ENCODE measurements around the gene BMERB1.
"Not testable (repeated sequence)": the region's sequence is repeated elsewhere in the genome, so short reads cannot be mapped to it uniquely, and the experiment has no call there.

Gene BMERB1

GRCh38 chr16:15523092-15523541 is 88.7 kb downstream of the BMERB1 start:
- no peak for DNase-seq (ENCODE audit: low read depth in 2 of 2)

DNA sequence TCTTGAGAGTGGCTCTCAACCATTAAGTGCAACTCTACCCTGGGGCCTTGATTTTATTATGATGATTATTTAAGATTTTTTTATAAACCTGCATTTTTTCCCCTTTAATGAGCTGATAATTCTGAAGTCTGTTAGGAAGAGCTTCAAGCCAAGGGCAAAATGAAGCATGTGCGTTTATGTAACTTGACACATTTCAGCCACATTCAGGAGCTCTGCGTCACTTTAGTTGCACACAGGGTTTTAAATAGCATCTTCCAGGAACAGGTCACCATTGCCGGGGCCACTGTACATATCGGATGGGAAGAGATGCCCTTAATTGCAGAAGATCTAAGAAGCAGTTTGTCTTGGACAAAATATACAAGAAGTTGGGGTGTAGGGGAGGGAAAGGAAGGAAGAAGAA is 89.6 kb downstream of the BMERB1 start:
- DNase-seq (ENCODE audit: low read depth in 2 of 2) = no peak

DNA sequence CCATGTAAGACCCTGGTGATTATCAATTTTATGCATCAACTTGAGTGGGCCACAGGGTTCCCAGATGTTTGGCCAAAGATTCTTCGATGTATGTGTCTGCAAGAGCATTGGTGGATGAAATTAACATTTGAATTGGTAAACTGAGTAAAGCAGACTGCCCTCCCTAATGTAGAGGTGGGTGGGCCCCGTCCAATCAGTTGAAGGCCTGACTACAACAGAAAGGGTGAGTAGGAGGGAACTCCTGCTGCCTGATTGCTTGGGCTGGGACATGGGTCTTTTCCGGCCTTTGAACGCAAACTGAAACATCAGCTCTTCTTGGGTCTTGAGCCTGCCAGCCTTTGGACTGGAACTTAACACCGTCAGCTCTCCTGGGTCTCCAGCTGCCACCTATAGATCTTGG is 90.6 kb downstream of the BMERB1 start:
- no peak for DNase-seq (ENCODE audit: low read depth in 2 of 2)

- no peak for DNase-seq (ENCODE audit: low read depth in 2 of 2)
Observed at GRCh38 chr16:15526097-15526496, 91.7 kb downstream of the BMERB1 start.

- DNase-seq (ENCODE audit: low read depth in 2 of 2) = no peak
Observed at GRCh38 chr16:15526731-15527130, 92.3 kb downstream of the BMERB1 start.

GRCh38 chr16:15529673-15530072 is 95.3 kb downstream of the BMERB1 start:
- DNase-seq (ENCODE audit: low read depth in 2 of 2) = no peak

DNA sequence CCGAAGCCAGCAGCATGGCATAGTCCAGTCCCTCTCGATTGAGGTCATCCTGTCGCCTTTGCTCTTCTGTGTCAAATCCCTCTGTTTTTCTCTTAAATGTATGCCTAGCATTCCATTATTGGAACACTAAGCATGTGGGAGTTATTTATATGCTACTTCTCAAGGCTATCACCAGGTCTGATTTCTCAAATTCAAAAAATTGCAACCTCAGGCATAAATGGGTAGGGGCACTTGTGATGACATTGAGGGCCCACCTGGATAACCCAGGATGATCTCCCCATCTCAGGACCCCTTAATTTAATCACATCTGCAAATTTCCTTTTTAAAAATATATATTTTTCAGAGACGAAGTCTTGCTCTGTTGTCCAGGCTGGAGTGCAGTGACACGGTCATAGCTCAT is 95.7 kb downstream of the BMERB1 start:
- no peak for DNase-seq (ENCODE audit: low read depth in 2 of 2)

DNA sequence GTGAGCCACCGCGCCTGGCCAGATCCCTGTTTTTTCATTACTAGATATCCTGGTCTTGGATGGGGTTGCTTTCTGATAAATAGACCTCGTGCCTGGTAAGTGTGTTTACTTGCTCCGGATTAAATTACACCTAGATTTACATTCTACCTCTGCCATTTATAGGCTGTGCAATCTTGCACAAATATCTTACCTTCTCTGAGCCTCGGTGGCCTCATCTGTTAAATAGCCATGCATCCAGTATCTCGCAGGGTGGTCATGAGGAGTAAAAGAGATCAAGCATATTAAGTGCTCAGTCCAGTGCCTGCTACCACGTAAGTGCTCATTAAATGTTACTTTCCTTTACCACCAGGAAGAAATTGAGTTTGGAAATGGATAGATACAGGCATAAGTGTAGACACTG is 98.4 kb downstream of the BMERB1 start:
- no peak for DNase-seq (ENCODE audit: low read depth in 2 of 2)

- DNase-seq (ENCODE audit: low read depth in 2 of 2) = no peak
Observed at GRCh38 chr16:15533386-15533785, 99.0 kb downstream of the BMERB1 start.

DNA sequence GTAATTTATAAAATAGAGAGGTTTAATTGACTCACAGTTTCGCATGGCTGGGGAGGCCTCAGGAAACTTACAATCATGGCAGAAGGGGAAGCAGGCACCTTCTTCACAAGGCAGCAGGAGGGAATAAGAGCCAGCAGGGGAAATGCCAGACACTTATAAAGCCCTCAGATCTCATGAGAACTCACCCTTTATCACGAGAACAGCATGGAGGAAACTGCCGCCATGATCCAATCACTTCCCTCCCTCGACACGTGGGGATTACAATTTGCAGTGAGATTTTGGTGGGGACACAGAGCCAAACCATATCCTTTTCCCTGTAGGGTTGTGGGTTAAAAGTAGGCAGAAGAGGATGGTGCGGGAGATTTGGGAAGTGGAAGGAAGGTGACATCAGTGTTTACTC is 101.4 kb downstream of the BMERB1 start:
- DNase-seq (ENCODE audit: low read depth in 2 of 2) = no peak

DNA sequence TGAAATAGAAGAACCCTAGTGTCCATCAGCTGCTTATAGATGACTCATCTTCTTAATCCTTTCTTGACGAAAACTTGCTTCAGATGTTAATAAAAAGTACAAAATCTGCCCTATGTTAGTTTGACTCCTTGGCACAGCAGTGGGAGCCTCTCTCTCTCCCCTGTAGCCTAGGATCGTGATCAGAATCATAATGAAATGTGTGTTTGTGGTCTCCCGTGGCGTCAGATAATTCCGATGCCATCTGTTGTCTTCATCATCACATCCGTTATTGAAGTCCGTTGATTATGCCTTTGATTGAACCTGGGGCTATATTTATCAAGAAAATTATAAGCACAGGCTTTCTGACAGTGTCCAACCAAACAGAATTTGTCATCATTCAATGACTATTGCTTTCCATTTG is 102.5 kb downstream of the BMERB1 start:
- DNase-seq (ENCODE audit: low read depth in 2 of 2) = no peak

GRCh38 chr16:15538507-15538906 is 104.1 kb downstream of the BMERB1 start:
- no peak for DNase-seq (ENCODE audit: low read depth in 2 of 2)

DNA sequence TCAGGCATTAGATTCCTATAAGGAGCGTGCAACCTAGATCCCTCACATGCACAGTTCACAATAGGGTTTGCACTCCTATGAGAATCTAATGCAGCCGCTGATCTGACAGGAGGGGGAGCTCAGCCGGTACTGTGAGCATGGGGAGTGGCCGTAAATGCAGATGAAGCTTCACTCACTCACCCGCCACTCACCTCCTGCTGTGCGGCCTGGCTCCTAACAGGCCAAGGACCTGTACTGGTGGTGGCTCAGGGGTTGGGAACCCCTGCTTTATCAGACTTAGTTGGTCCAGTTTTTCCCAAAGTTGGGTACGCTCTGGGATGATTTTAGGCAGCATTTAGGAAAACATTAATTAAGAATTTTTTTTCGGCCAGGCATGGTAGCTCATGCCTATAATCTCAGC is 104.8 kb downstream of the BMERB1 start:
- no peak for DNase-seq (ENCODE audit: low read depth in 2 of 2)

GRCh38 chr16:15542261-15542660 is 107.9 kb downstream of the BMERB1 start:
- DNase-seq (ENCODE audit: low read depth in 2 of 2) = no peak

DNA sequence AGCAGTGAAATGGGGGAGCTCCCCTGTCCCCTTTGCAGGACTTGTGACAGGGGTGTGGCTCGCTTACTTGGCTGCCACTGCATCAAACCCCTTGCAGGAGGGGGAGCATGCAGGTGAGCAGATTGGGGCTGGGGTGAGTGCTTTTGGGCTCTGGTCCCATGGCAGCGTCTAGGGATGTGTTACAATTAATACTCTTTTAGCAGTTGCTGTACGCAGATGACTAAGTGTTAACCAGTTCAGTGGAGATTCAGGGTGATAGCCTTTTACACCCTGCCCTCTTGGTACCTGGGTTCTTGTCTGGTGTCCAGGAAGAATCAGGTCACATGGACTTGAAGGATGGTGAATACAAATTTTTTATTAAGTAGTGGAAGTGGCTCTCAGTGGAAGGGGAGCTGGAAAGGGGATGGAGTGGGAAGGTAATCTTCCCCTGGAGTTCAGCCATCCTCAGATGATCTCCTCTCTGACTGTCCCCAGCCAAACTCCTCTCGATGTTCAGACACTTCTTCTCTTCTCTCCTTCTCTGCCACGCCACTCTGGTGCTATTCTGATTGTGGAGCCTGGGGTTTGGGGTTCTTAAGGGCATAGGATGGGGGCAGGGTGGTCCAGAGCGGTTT is 108.5 kb downstream of the BMERB1 start:
- DNase-seq (ENCODE audit: low read depth in 2 of 2) = no peak

GRCh38 chr16:15544405-15544804 is 110.0 kb downstream of the BMERB1 start:
- DNase-seq (ENCODE audit: low read depth in 2 of 2) = no peak

DNA sequence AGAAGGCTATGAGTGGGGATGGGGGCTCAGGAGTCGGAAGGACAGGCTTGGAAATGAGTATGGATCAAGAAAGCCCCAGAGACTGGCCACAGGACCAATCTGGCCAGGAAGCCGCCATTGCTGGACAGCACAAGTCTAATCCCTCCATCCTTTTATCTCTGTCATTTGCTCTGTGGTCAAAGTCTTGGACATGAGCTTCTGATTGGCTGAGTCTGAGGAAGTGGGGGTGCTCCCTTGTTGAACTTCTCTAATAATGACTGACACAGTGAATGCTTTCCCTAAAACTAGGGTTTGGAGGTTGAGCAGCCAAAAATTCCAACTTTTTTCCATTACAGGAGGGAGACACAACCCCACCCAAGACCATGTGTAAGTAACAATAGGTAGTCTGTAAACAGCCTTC is 111.2 kb downstream of the BMERB1 start:
- DNase-seq (ENCODE audit: low read depth in 2 of 2) = no peak

GRCh38 chr16:15547072-15547767 is 112.8 kb downstream of the BMERB1 start:
- not testable (repeated sequence) for DNase-seq (ENCODE audit: low read depth in 2 of 2)

DNA sequence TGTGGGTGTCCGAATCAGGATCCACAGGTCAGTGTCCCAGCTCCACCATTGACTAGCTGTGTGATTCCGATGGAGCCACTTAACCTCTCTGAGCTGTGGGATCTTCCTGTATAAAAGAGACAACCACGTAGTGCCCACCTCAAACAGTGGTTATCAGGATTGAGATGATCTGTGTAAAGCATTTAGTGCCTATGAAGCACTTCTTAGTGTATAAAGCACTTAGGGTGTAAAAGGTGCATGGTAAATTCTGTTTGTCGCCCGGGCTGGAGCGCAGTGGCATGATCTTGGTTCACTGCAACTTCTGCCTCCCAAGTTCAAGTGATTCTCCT is 113.3 kb downstream of the BMERB1 start:
- DNase-seq (ENCODE audit: low read depth in 2 of 2) = no peak

DNA sequence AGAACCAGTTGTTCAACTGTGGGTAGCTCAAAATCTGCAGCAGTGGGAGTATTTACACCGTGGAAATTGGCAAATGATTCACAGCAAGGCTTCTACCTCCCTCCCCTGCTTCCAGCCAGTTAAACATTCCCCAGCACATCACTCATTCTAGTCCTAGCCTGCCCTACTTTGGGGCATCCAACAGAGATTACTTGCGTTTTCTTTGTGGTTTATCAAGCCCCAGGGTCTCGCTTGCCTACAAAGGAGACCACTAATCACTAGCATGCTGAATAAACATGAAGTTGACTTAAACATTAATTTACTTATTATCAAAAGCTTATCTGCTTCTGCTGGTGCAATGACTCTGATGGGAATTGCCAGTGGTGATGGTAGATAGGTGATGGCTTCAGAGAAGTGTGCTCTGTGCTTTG is 114.1 kb downstream of the BMERB1 start:
- DNase-seq (ENCODE audit: low read depth in 2 of 2) = no peak

GRCh38 chr16:15552507-15552906 is 118.1 kb downstream of the BMERB1 start:
- no peak for DNase-seq (ENCODE audit: low read depth in 2 of 2)

DNA sequence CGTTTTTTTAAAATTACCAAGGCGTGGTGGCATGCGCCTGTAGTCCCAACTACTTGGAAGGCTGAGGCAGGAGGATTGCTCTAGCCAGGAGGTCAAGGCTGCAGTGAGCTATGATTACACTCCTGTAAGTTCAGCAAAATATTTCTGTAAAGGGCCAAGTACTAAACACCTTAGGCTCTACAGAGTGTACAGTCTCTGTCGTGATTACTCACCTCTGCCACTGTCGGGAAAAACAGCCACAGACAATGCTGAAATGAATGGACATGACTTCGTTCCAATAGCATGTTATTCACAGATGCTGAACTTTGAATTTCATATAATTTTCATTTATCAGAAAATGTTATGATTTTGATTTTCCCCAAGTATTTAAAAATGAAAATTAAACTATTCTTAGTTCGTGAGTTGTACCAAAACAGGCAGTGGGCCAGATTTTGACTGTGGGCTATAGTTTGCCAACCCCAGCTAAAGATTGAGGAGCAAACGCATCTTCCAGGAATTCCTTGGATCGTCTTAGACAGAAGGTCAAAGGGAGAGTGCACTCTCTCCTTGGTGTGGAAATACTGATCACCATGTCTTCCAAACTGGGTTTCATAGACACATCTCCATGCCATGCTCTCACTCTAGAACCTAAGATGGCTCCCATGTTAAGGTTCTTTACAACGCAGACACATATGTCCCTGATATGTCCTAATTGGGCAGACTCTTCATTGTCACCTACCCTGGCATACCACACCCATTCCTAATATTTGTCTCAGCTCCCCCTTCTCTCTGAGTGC is 119.1 kb downstream of the BMERB1 start:
- DNase-seq (ENCODE audit: low read depth in 2 of 2) = no peak

GRCh38 chr16:15556130-15556529 is 121.7 kb downstream of the BMERB1 start:
- DNase-seq (ENCODE audit: low read depth in 2 of 2) = no peak
